ENCODE measurements around the gene REEP1.

- TF ChIP-seq CTCF (IDR thresholded peaks at IDR 0.05; ENCODE audit: low read length), result no peak
- TF ChIP-seq EZH2 (IDR thresholded peaks at IDR 0.05; ENCODE audit: borderline replicate concordance, low read length), result no peak
Measured at GRCh38 chr2:86211033-86211795, 126.2 kb downstream of the REEP1 start.
